Effector memory CD4-positive, alpha-beta T cell (primary cell): ENCODE measurements around the gene RIC8A.
A peak's percentile ranks its signal among the peaks of the same experiment; 100 is the strongest.

Experiments used
- DNase-seq, 3 donors: peaks; one replicate each; pipeline ENCODE4 v3.0.0-alpha.2; 2020
- H3K27ac ChIP-seq: 2 replicates; pipeline ENCODE4 v1.7.0; 2013; ENCODE audit warnings: mild to moderate bottlenecking, low read length, moderate library complexity; ENCODE audit not compliant: insufficient read depth, poor library complexity, severe bottlenecking
- H3K27me3 ChIP-seq: replicated peaks from 2 replicates; pipeline ENCODE4 v1.7.0; 2013; ENCODE audit warnings: mild to moderate bottlenecking, low read length; ENCODE audit not compliant: insufficient read depth, control insufficient read depth, poor library complexity, severe bottlenecking
- H3K36me3 ChIP-seq: 2 replicates; pipeline ENCODE4 v1.7.0; 2013; ENCODE audit warnings: mild to moderate bottlenecking, low read length, moderate library complexity; ENCODE audit not compliant: control insufficient read depth, insufficient read depth
- H3K4me1 ChIP-seq: 2 replicates; pipeline ENCODE4 v1.7.0; 2013; ENCODE audit warnings: low read length, mild to moderate bottlenecking; ENCODE audit not compliant: control insufficient read depth, insufficient read depth, poor library complexity, severe bottlenecking
- H3K4me3 ChIP-seq: 2 replicates; pipeline ENCODE4 v1.7.0; 2013; ENCODE audit warnings: low read length, low read depth, mild to moderate bottlenecking; ENCODE audit not compliant: insufficient read depth, poor library complexity, severe bottlenecking
- H3K9me3 ChIP-seq: 2 replicates; pipeline ENCODE4 v1.7.0; 2013; ENCODE audit warnings: mild to moderate bottlenecking, low read length, moderate library complexity; ENCODE audit not compliant: control insufficient read depth

RIC8A gene

GRCh38 chr11:244376-244775, 36.9 kb downstream of the RIC8A start:
- Histone ChIP-seq H3K4me1 (no peaks in the 10 kb centered on the region), H3K27me3 (no peaks in the 10 kb centered on the region), H3K36me3 (peaks cover 88% of the 10 kb centered on the region), H3K27ac (no peak overlapping the region), H3K4me3 (no peak overlapping the region), H3K9me3 (no peaks in the 10 kb centered on the region)
- DNase-seq, result no peak

- no peaks in the 10 kb centered on the region for H3K9me3 ChIP-seq
- no peak overlapping the region for H3K4me3 ChIP-seq
- DNase-seq, result no peak
- H3K4me1 ChIP-seq, result no peaks in the 10 kb centered on the region
- H3K27me3 ChIP-seq, result no peaks in the 10 kb centered on the region
- H3K27ac ChIP-seq, result no peak overlapping the region
- peaks cover 85% of the 10 kb centered on the region for H3K36me3 ChIP-seq
Observed at GRCh38 chr11:249062-249461, 41.6 kb downstream of the RIC8A start.

GRCh38 chr11:250274-250673, 42.8 kb downstream of the RIC8A start:
- DNase-seq, result no peak
- Histone ChIP-seq H3K36me3 (peaks cover 73% of the 10 kb centered on the region), H3K9me3 (no peaks in the 10 kb centered on the region), H3K4me3 (no peak overlapping the region), H3K27me3 (no peaks in the 10 kb centered on the region), H3K4me1 (no peaks in the 10 kb centered on the region), H3K27ac (no peak overlapping the region)

- no peak overlapping the region for H3K27ac ChIP-seq
- H3K27me3 ChIP-seq, result no peaks in the 10 kb centered on the region
- DNase-seq, result peak; percentile 57 to 70 (median 67)
- no peaks in the 10 kb centered on the region for H3K9me3 ChIP-seq
- no peak overlapping the region for H3K4me3 ChIP-seq
- peaks cover 67% of the 10 kb centered on the region for H3K36me3 ChIP-seq
- no peaks in the 10 kb centered on the region for H3K4me1 ChIP-seq
Observed at GRCh38 chr11:250740-251299, 43.3 kb downstream of the RIC8A start.

GRCh38 chr11:251550-251949, 44.0 kb downstream of the RIC8A start:
- no peak overlapping the region for H3K4me3 ChIP-seq
- no peak for DNase-seq
- H3K4me1 ChIP-seq, result no peaks in the 10 kb centered on the region
- H3K27me3 ChIP-seq, result no peaks in the 10 kb centered on the region
- H3K27ac ChIP-seq, result no peak overlapping the region
- H3K36me3 ChIP-seq, result peaks cover 61% of the 10 kb centered on the region
- H3K9me3 ChIP-seq, result no peaks in the 10 kb centered on the region

GRCh38 chr11:252666-253065, 45.2 kb downstream of the RIC8A start:
- no peak overlapping the region for H3K27ac ChIP-seq
- no peak overlapping the region for H3K4me3 ChIP-seq
- no peaks in the 10 kb centered on the region for H3K9me3 ChIP-seq
- no peaks in the 10 kb centered on the region for H3K4me1 ChIP-seq
- H3K36me3 ChIP-seq, result peaks cover 50% of the 10 kb centered on the region
- H3K27me3 ChIP-seq, result no peaks in the 10 kb centered on the region
- DNase-seq, result no peak

GRCh38 chr11:253160-253885, 45.8 kb downstream of the RIC8A start:
- Histone ChIP-seq H3K27ac (no peak overlapping the region), H3K9me3 (no peaks in the 10 kb centered on the region), H3K4me1 (no peaks in the 10 kb centered on the region), H3K36me3 (peaks cover 44% of the 10 kb centered on the region), H3K4me3 (no peak overlapping the region), H3K27me3 (no peaks in the 10 kb centered on the region)
- no peak for DNase-seq

GRCh38 chr11:253886-254270, 46.4 kb downstream of the RIC8A start:
- peaks cover 39% of the 10 kb centered on the region for H3K36me3 ChIP-seq
- H3K27ac ChIP-seq, result no peak overlapping the region
- H3K4me3 ChIP-seq, result no peak overlapping the region
- no peaks in the 10 kb centered on the region for H3K9me3 ChIP-seq
- H3K27me3 ChIP-seq, result no peaks in the 10 kb centered on the region
- H3K4me1 ChIP-seq, result no peaks in the 10 kb centered on the region
- DNase-seq, result no peak

GRCh38 chr11:255176-255575, 47.7 kb downstream of the RIC8A start:
- Histone ChIP-seq H3K9me3 (no peaks in the 10 kb centered on the region), H3K27ac (no peak overlapping the region), H3K27me3 (no peaks in the 10 kb centered on the region), H3K36me3 (peaks cover 29% of the 10 kb centered on the region), H3K4me1 (no peaks in the 10 kb centered on the region), H3K4me3 (no peak overlapping the region)
- DNase-seq, result no peak

- Histone ChIP-seq H3K9me3 (no peaks in the 10 kb centered on the region), H3K36me3 (peaks cover 24% of the 10 kb centered on the region), H3K4me3 (no peak overlapping the region), H3K27ac (no peak overlapping the region), H3K4me1 (no peaks in the 10 kb centered on the region), H3K27me3 (no peaks in the 10 kb centered on the region)
- no peak for DNase-seq
Observed at GRCh38 chr11:255816-256215, 48.3 kb downstream of the RIC8A start.
